Testis (tissue), 3 donors: Measurements from ENCODE around the gene HOXA3. TPM values are rescaled to one million over a fixed set of nuclear protein-coding genes. Genes with fewer than 3 reads are reported as not detected.
A peak's percentile ranks its signal among the peaks of the same experiment; 100 is the strongest.

Source experiments
- DNase-seq: peaks from one replicate; pipeline ENCODE4 v3.0.0-alpha.2; 2019
- H3K27ac ChIP-seq, 2 donors: fragments of 200-600 bp; sonication (generic); one replicate each; pipeline ENCODE4 v1.5.1; 2019
- H3K27me3 ChIP-seq: fragments of 200-600 bp; sonication (generic); one replicate; pipeline ENCODE4 v1.5.1; 2019
- H3K36me3 ChIP-seq: fragments of 200-600 bp; sonication (generic); one replicate; pipeline ENCODE4 v1.5.1; 2017; ENCODE audit warnings: low read depth; ENCODE audit errors: missing control alignments
- H3K4me1 ChIP-seq: fragments of 200-600 bp; sonication (generic); one replicate; pipeline ENCODE4 v1.5.1; 2019
- H3K4me3 ChIP-seq, 2 donors: fragments of 200-600 bp; sonication (generic); one replicate each; pipeline ENCODE4 v1.5.1; 2017 to 2019
- H3K9me3 ChIP-seq: fragments of 200-600 bp; sonication (generic); one replicate; pipeline ENCODE4 v1.5.1; 2017
- POLR2A ChIP-seq: fragments of 450-650 bp; IDR thresholded peaks from one replicate; pipeline ENCODE4 v1.6.1; 2017; ENCODE audit warnings: antibody characterized with exemption, mild to moderate bottlenecking, moderate library complexity
- WGBS, 2 donors: methylation state at CpG; one replicate each; pipeline ENCODE4 v1.1.5; 2018; 5-methylcytosine and 5-hydroxymethylcytosine counted together
- intact Hi-C: fragments of 100-400 bp; cut with DNase I; formaldehyde crosslinking; loops from one replicate; pipeline ENCODE4 v1.15.1; 2023; ENCODE audit warnings: low total_unique reads
- polyA plus RNA-seq: library from polyadenylated mRNA; stranded (reverse); fragments of 350-450 nt; fragmentation: Illumina TruSeq; extraction: RNeasy Lipid Tissue Mini Kit (QIAGEN cat#74804); gene quantifications from one replicate; pipeline ENCODE4 v1.2.3, GENCODE V29; 2014; ENCODE audit warnings: low read depth, low replicate concordance; ENCODE audit not compliant: insufficient read depth
- total RNA-seq, 2 donors: library from RNA; depleted of rRNA; stranded (reverse); fragments of >200 nt; gene quantifications; one replicate each; pipeline ENCODE4 v1.2.3, GENCODE V29; 2016
- TF ChIP-seq, protein P1 (sequence below), 3 experiments: fragments of 450-650 bp in 2 of 3; fragments of 200-600 bp in 1 of 3; sonication (generic) in 1 of 3; IDR thresholded peaks; one replicate each; pipeline ENCODE4 v1.5.1; 2016 to 2019; ENCODE audit warnings: antibody characterized with exemption in 3 of 3, mild to moderate bottlenecking in 2 of 3, moderate library complexity in 1 of 3

The HOXA3 gene
- total and polyA plus RNA-seq, 3 donors from 2014 or later: 0.93 to 2.8 (median 2.4) TPM

DNA sequence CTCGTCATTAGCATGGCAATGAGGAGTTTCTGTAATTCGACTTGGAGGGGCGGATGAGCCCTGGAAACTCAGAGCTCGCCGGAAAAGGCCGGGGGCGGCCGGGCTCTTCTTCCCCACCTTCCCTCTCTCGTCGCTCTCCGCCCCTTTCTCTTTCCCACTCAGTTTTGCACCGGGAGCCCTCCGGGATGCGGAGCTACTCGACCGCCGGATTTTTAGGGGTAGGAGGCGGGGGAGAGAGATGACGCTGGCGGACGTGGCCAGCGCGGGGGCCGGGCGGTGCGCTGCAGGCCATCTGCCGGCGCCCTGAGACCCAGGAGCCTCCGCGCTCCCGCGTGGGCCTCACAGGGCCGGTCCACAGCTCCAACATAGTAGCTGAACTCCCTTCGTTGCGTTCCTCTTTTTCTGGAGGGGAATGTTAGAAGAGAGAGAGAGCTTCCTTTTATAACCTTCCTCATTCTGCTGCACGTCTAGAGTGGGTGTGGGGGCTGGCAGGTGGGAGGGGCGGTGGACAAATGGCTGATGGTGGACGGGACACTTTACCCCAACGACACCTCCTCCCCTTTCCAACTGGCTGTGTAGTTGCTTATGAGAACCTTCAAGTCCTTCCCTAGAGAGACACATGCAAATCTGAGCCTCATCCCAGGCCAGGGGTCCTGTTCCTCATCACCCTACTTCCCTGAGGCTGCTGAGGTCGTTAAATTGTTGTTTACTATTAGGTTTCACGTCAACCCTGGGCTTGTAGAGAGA, 55.4 kb downstream of the HOXA3 start:
- H3K27ac ChIP-seq: no peak overlapping the region
- H3K36me3 ChIP-seq: no peaks in the 10 kb centered on the region
- 2 to 3% methylated on average over 39 to 41 of the region's 41 CpGs for WGBS, 2 donors
- H3K9me3 ChIP-seq: no peaks in the 10 kb centered on the region
- H3K4me1 ChIP-seq: no peaks in the 10 kb centered on the region
- H3K27me3 ChIP-seq: no peaks in the 10 kb centered on the region
- intact Hi-C loops: no loop called here
- no peak for DNase-seq
- TF ChIP-seq, protein P1, sequence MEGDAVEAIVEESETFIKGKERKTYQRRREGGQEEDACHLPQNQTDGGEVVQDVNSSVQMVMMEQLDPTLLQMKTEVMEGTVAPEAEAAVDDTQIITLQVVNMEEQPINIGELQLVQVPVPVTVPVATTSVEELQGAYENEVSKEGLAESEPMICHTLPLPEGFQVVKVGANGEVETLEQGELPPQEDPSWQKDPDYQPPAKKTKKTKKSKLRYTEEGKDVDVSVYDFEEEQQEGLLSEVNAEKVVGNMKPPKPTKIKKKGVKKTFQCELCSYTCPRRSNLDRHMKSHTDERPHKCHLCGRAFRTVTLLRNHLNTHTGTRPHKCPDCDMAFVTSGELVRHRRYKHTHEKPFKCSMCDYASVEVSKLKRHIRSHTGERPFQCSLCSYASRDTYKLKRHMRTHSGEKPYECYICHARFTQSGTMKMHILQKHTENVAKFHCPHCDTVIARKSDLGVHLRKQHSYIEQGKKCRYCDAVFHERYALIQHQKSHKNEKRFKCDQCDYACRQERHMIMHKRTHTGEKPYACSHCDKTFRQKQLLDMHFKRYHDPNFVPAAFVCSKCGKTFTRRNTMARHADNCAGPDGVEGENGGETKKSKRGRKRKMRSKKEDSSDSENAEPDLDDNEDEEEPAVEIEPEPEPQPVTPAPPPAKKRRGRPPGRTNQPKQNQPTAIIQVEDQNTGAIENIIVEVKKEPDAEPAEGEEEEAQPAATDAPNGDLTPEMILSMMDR (IDR thresholded peaks at IDR 0.05): no peak
- TF ChIP-seq POLR2A: no peak
- peak overlapping the region; percentile 62 to 72 for H3K4me3 ChIP-seq

DNA sequence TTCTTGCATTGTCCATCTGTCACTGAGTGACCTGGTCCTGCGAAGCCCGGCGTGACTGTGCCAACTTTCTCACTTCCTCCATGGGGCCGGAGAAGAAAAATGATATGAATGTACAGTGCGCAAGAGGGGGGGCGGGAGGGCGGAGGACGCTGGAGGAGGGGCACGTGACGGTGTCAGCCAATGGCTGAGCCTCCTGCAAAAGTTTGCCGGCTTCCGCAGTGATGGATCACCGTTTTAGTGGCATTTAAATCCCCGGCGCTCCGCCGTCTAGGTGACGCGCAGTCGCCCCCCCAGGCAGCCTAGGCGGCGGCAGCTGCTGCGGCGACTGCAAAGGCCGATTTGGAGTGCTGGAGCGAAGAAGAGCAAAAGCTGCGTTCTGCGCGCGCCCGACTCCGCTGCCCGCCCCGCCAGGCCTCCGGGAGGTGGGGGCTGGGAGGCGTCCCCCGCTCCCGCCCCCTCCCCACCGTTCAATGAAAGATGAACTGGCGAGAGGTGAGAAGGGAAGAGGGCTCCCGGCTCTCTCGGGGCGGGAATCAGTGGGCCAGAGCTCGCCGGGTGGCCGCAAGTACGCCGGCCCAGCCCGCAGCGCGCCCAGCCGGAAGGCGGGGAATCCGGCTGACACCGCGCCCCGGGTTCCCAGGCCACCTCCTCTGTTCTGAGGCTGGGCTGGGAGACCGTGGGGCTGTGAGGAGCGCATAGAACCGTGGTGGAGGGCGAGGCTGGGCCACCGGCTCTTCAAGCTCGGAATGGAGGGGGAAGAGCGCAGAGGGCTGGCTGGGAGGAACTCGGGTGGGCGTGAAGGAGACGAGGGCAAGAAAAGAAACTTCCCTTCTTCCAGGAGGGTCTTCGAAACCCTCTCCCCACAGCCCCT, 56.3 kb downstream of the HOXA3 start, which contains the start of gene HOXA1:
Gene HOXA1 (minus strand): TSS at position 104 of the 871 bp plus-strand sequence. CDS start 88 bp downstream, at position 16.
- WGBS, 2 donors: 1% methylated on average over 36 to 68 of the region's 68 CpGs
- H3K4me3 ChIP-seq: peak within 1 kb of the TSS; percentile 62 to 72
- peak; percentile 74 for DNase-seq
- no peaks in the 10 kb centered on the region for H3K4me1 ChIP-seq
- H3K36me3 ChIP-seq: no peaks in the 10 kb centered on the region
- H3K27ac ChIP-seq: no peak within 1 kb of the TSS
- TF ChIP-seq, protein P1 (IDR thresholded peaks at IDR 0.05): no peak
- no peak for TF ChIP-seq POLR2A
- H3K27me3 ChIP-seq: no peaks in the 10 kb centered on the region
- no peaks in the 10 kb centered on the region for H3K9me3 ChIP-seq
- intact Hi-C loops: no loop called here

DNA sequence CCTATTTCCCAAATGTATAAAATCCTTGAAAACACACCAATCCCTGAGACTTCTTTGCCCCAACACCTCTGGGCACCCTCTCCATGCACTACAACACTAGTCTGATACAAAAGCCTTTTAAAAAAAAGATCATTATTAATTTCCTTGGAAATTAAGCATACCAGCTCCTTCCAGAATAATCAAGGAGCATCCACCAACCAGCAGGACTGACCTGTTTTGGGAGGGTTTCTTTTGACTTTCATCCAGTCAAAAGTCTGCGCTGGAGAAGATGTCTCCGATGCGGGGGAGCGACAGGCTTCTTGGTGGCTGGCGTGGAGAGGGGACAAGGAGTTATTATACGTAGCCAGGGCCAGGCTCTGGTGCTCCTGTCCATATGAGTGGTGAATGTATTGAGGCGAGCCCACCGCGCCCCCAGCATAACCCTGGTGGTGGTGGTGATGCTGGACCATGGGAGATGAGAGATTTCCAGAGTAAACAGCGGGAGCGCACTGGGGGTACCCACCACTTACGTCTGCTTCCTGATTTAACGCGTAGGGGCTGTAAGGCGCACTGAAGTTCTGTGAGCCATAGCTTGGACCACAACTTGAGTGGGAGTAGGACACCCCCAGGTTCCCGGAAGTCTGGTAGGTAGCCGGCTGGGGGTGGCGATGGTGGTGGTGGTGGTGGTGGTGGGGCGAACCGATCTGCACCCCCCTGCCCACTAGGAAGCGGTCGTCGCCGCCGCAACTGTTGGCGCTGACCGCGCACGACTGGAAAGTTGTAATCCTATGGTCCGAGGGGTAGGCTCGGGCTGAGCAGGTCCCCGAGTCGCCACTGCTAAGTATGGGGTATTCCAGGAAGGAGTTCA, 57.1 kb downstream of the HOXA3 start:
- DNase-seq: no peak
- intact Hi-C loops: no loop called here

More for the DNA sequence above, 57.1 kb downstream of the HOXA3 start:
- H3K27me3 ChIP-seq: no peaks in the 10 kb centered on the region
- no peak for TF ChIP-seq POLR2A
- TF ChIP-seq, protein P1 (IDR thresholded peaks at IDR 0.05): no peak
- H3K4me1 ChIP-seq: no peaks in the 10 kb centered on the region
- H3K27ac ChIP-seq: no peak overlapping the region
- peak overlapping the region in 1 of 2 donors; percentile 72 for H3K4me3 ChIP-seq
- no peaks in the 10 kb centered on the region for H3K9me3 ChIP-seq
- 2 to 3% methylated on average over 28 to 33 of the region's 33 CpGs for WGBS, 2 donors
- no peaks in the 10 kb centered on the region for H3K36me3 ChIP-seq
